ENCODE measurements around the gene NFIL3.
"Not testable (repeated sequence)": the region's sequence is repeated elsewhere in the genome, so short reads cannot be mapped to it uniquely, and the experiment has no call there.

- TF ChIP-seq POLR2A (IDR thresholded peaks at IDR 0.05; ENCODE audit: control extremely low read depth in 1 of 2, low read depth in 2 of 2, low read length in 2 of 2) = not testable (repeated sequence)
- TF ChIP-seq, protein P1, sequence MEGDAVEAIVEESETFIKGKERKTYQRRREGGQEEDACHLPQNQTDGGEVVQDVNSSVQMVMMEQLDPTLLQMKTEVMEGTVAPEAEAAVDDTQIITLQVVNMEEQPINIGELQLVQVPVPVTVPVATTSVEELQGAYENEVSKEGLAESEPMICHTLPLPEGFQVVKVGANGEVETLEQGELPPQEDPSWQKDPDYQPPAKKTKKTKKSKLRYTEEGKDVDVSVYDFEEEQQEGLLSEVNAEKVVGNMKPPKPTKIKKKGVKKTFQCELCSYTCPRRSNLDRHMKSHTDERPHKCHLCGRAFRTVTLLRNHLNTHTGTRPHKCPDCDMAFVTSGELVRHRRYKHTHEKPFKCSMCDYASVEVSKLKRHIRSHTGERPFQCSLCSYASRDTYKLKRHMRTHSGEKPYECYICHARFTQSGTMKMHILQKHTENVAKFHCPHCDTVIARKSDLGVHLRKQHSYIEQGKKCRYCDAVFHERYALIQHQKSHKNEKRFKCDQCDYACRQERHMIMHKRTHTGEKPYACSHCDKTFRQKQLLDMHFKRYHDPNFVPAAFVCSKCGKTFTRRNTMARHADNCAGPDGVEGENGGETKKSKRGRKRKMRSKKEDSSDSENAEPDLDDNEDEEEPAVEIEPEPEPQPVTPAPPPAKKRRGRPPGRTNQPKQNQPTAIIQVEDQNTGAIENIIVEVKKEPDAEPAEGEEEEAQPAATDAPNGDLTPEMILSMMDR (IDR thresholded peaks at IDR 0.05; ENCODE audit: control extremely low read depth in 1 of 3, insufficient read depth in 1 of 3, low read depth in 1 of 3, low read length in 3 of 3) = not testable (repeated sequence)
Measured at GRCh38 chr9:91378054-91378453, 45.6 kb downstream of the NFIL3 start.

All from H1 (cell line).